Measurements from ENCODE around the gene DCC.

The DCC gene

DNA sequence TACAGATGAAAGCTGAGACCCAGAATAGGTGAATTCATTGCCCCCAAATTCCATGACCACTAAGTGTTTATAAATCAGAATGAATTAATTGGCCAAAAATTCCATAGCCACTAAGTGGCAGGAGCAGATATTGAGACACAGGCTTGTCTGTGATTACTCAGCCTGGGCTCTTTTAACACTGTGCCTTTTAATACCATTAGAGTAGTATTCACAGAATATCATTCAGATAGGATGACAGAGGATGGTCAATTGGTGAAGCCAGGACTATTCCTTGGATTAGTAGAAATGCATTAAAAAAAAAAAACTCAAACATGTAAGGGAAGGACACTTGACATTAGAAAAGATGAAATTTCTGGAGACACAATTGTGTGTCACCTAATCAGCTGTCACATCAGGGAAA lies 698.6 kb downstream of the DCC start:
- no peak overlapping the region for H3K4me3 ChIP-seq (ENCODE audit: control insufficient read depth, low read depth, low read length)
- no peak for DNase-seq (ENCODE audit: low read depth)
- TF ChIP-seq, protein P1, sequence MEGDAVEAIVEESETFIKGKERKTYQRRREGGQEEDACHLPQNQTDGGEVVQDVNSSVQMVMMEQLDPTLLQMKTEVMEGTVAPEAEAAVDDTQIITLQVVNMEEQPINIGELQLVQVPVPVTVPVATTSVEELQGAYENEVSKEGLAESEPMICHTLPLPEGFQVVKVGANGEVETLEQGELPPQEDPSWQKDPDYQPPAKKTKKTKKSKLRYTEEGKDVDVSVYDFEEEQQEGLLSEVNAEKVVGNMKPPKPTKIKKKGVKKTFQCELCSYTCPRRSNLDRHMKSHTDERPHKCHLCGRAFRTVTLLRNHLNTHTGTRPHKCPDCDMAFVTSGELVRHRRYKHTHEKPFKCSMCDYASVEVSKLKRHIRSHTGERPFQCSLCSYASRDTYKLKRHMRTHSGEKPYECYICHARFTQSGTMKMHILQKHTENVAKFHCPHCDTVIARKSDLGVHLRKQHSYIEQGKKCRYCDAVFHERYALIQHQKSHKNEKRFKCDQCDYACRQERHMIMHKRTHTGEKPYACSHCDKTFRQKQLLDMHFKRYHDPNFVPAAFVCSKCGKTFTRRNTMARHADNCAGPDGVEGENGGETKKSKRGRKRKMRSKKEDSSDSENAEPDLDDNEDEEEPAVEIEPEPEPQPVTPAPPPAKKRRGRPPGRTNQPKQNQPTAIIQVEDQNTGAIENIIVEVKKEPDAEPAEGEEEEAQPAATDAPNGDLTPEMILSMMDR (IDR thresholded peaks at IDR 0.05; ENCODE audit: control insufficient read depth, insufficient read depth, low read depth, low read length, missing control alignments): no peak

DNA sequence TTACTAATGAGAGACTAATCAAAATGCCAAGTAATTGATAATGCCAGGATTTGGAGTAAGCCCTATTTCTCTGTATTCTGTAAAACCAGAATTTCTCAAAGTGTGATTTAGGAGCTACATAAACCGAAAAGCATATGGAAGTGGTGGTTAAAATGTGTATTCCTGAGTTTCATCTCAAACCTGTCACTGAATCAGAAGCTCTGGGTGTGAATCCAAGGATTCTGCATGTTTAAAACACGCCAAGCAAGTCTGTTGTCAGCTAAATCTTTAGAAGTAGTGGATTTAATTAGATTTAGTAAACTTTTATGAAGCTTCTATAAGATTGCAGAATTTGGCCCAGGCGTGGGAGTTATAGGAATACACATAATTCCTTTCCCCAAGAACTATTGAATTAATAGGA lies 700.3 kb downstream of the DCC start:
- H3K4me3 ChIP-seq (ENCODE audit: control insufficient read depth, low read depth, low read length): no peak overlapping the region
- DNase-seq (ENCODE audit: low read depth): no peak

DNA sequence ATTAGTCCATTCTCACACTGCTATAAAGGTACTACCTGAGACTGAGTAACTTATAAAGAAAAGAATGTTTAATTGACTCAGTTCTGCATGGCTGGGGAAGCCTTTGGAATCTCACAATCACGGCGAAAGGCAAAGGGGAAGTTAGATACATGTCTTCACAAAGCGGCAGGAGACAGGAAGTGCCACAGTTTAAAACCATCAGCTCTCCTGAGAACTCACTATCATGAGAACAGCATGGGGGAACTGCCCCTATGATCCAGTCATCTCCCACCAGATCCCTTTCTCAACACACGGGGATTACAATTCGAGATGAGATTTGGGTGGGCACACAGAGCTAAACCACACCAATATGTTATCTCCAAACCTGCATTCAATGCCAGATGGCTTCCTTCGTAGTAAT lies 716.1 kb downstream of the DCC start:
- DNase-seq (ENCODE audit: low read depth): no peak
- H3K4me3 ChIP-seq (ENCODE audit: control insufficient read depth, low read depth, low read length): no peak overlapping the region
- TF ChIP-seq, protein P1 (IDR thresholded peaks at IDR 0.05; ENCODE audit: control insufficient read depth, insufficient read depth, low read depth, low read length, missing control alignments): no peak

More for the DNA sequence above, 700.3 kb downstream of the DCC start:
- TF ChIP-seq, protein P1 (IDR thresholded peaks at IDR 0.05; ENCODE audit: control insufficient read depth, insufficient read depth, low read depth, low read length, missing control alignments): no peak

DNA sequence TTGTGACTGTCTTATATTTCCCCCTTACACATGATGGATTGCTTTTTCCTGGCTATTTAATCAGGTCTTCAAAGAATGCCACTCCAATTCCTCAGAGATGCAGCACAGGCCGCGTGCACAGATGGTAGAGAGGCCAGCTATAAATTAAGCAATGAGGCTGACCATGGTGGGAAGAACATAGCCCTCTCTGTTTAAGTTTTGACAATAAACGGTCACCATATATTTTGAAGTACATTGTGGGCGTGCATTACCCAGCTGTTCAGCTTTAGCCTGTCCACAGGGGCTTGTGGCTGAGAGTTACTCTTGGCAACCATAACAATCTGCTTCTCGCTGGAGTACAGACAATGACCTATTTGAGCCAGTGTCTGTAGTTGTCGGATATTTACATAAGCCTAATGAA lies 730.8 kb downstream of the DCC start:
- DNase-seq (ENCODE audit: low read depth): no peak
- TF ChIP-seq, protein P1 (IDR thresholded peaks at IDR 0.05; ENCODE audit: control insufficient read depth, insufficient read depth, low read depth, low read length, missing control alignments): no peak
- H3K4me3 ChIP-seq (ENCODE audit: control insufficient read depth, low read depth, low read length): no peak overlapping the region

DNA sequence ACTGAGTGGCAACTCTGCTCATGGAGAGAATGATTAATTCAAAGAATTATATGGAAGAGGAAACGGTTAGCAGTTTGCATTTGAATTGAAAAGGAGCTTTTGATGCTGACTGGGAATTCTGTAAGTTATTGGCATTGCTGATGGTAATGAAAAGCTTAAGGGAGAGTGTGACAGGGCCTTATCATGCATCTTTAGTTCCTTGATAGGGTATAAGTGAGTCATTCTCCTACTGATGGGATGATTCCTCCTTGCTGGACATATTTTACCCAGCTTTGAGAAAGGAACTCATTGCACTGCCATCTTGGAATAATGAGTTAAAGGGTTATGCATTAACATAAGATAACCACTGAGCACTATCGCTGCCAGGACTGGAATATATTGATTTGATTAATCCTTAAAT lies 740.7 kb downstream of the DCC start:
- TF ChIP-seq, protein P1 (IDR thresholded peaks at IDR 0.05; ENCODE audit: control insufficient read depth, insufficient read depth, low read depth, low read length, missing control alignments): no peak
- H3K4me3 ChIP-seq (ENCODE audit: control insufficient read depth, low read depth, low read length): no peak overlapping the region
- no peak for DNase-seq (ENCODE audit: low read depth)

DNA sequence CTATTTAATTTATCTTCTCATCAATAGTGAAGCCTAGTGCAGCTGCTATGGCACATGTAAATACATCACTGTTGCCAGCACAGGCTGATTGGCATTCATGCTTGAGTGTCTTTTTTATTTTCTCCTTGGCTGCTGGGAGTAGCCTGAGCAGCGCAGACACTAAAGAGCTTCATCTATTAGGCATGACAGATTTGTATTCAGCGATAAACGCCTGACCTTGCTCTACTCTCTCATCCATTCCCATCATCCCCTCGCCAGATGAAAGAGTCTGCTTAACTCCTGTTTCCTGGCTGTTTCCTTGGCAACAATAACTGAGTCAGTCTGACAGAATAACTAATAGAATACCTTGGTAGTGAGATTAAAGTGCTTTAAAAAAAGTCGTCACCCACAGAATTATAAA lies 753.6 kb downstream of the DCC start:
- TF ChIP-seq, protein P1 (IDR thresholded peaks at IDR 0.05; ENCODE audit: control insufficient read depth, insufficient read depth, low read depth, low read length, missing control alignments): no peak
- DNase-seq (ENCODE audit: low read depth): no peak
- no peak overlapping the region for H3K4me3 ChIP-seq (ENCODE audit: control insufficient read depth, low read depth, low read length)

DNA sequence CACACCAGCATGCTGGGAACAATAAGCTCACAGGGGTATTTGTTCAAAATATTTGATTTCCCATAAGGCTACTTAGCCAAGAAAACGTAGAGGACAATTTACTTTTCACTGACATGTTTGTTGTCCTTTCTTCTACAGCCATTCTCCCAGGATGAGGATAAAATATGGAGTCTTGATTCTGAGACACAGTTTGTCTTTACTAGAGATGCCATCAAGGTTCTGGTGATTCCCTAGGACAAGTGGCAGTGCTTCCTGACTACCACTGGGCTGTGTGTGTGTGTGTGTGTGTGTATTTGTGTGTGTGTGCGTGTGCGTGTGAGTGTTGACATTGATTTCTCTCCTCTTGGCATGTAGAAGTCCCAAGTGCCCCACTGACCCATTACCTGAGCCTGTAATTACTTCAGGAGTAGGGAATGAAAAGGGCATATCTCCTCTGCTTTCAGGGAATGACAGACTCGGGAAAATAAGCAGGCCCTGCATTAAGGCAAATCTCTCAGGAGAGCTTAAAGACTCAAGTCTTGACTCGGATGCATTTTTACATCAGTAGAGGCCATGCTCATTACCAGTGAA lies 761.6 kb downstream of the DCC start:
- H3K4me3 ChIP-seq (ENCODE audit: control insufficient read depth, low read depth, low read length): no peak overlapping the region
- DNase-seq (ENCODE audit: low read depth): no peak
- TF ChIP-seq, protein P1 (IDR thresholded peaks at IDR 0.05; ENCODE audit: control insufficient read depth, insufficient read depth, low read depth, low read length, missing control alignments): no peak
